OCI-LY1 (cell line): ENCODE results near the gene FGA.

Source experiments
- CTCF ChIP-seq: fragments of 200-600 bp; sonication (generic), shearing (Covaris generic); IDR thresholded peaks from 2 replicates; pipeline ENCODE4 v1.5.1; 2017; ENCODE audit warnings: mild to moderate bottlenecking, antibody characterized with exemption, low read length, moderate library complexity, mixed read lengths
- EZH2 ChIP-seq: fragments of 200-600 bp; sonication (generic), shearing (Covaris generic); IDR thresholded peaks from 2 replicates; pipeline ENCODE4 v1.8.0; 2017; ENCODE audit warnings: borderline replicate concordance, mixed run types, mild to moderate bottlenecking, antibody characterized with exemption, low read length, moderate library complexity, mixed read lengths

GRCh38 chr4:154625971-154626370 lies 35.4 kb upstream of the FGA start:
- TF ChIP-seq CTCF (no peak), EZH2 (no peak)
